Activated CD8-positive, alpha-beta T cell treated with anti-CD3 and anti-CD28 coated beads for 36 hours (primary cell): ENCODE results near the gene MTCL1. TPM values are rescaled to one million over a fixed set of nuclear protein-coding genes. Genes with fewer than 3 reads are reported as not detected.

Source experiments
- ATAC-seq: fragments of 200-7000 bp; cut with Tn5 transposase; one replicate; pipeline ENCODE4 v1.10.0; 2021; ENCODE audit warnings: mild to moderate bottlenecking, moderate library complexity
- CTCF ChIA-PET: fragments of 350-600 bp; sonication (Branson Sonifier 250); formaldehyde crosslinking; loops from one replicate; lab custom pipeline; 2021; ENCODE audit warnings: antibody characterized with exemption; lab: Charles Lee
- POLR2A ChIA-PET: fragments of 350-600 bp; sonication (Branson Sonifier 250); formaldehyde crosslinking; loops from one replicate; lab custom pipeline; 2021; ENCODE audit warnings: antibody characterized with exemption; lab: Charles Lee
- DNase-seq: peaks from one replicate; pipeline ENCODE4 v3.0.0-alpha.2; 2020
- H3K27ac Mint-ChIP-seq: one replicate; pipeline ENCODE4 v1.8.0; 2021; ENCODE audit warnings: mild to moderate bottlenecking, mixed read lengths
- H3K27me3 Mint-ChIP-seq: one replicate; pipeline ENCODE4 v1.8.0; 2021; ENCODE audit warnings: mixed read lengths
- H3K36me3 Mint-ChIP-seq: one replicate; pipeline ENCODE4 v1.8.0; 2021; ENCODE audit warnings: low read depth, mixed read lengths
- H3K4me1 Mint-ChIP-seq: one replicate; pipeline ENCODE4 v1.8.0; 2021; ENCODE audit warnings: low read depth, mixed read lengths
- H3K4me3 Mint-ChIP-seq: one replicate; pipeline ENCODE4 v1.8.0; 2021; ENCODE audit warnings: mild to moderate bottlenecking, moderate library complexity, mixed read lengths
- H3K9me3 Mint-ChIP-seq: one replicate; pipeline ENCODE4 v1.8.0; 2021; ENCODE audit warnings: mixed read lengths
- CTCF ChIP-seq: fragments of 200-600 bp; IDR thresholded peaks from one replicate; pipeline ENCODE4 v1.8.0; 2022; ENCODE audit warnings: antibody characterized with exemption, mild to moderate bottlenecking
- intact Hi-C: fragments of 100-400 bp; cut with micrococcal nuclease; formaldehyde crosslinking; loops from one replicate; pipeline ENCODE4 v1.10.0; 2022
- total RNA-seq, 2 experiments: library from RNA; stranded (reverse); gene quantifications; one replicate each; pipeline ENCODE4 v1.2.3, GENCODE V29; 2021

MTCL1 gene
- total RNA-seq, 2 experiments from 2014 or later, result 0.25 to 0.52 TPM

- POLR2A ChIA-PET, result interaction anchor here (0.7 kb wide), 1 partner anchor 264 kb away, joined by 3 read pairs; no protein-coding TSS in a partner anchor
- DNase-seq, result no peak
- Mint-ChIP-seq H3K4me3 (no peak overlapping the region), H3K27me3 (peaks cover 1% of the 10 kb centered on the region), H3K9me3 (no peaks in the 10 kb centered on the region), H3K4me1 (peaks cover 24% of the 10 kb centered on the region), H3K27ac (no peak overlapping the region), H3K36me3 (no peaks in the 10 kb centered on the region)
- TF ChIP-seq CTCF, result no peak
- intact Hi-C loops, result no loop called here
- no peak for ATAC-seq
- CTCF ChIA-PET, result no interaction called here
Observed at GRCh38 chr18:8752329-8752728, 47.0 kb downstream of the MTCL1 start.

DNA sequence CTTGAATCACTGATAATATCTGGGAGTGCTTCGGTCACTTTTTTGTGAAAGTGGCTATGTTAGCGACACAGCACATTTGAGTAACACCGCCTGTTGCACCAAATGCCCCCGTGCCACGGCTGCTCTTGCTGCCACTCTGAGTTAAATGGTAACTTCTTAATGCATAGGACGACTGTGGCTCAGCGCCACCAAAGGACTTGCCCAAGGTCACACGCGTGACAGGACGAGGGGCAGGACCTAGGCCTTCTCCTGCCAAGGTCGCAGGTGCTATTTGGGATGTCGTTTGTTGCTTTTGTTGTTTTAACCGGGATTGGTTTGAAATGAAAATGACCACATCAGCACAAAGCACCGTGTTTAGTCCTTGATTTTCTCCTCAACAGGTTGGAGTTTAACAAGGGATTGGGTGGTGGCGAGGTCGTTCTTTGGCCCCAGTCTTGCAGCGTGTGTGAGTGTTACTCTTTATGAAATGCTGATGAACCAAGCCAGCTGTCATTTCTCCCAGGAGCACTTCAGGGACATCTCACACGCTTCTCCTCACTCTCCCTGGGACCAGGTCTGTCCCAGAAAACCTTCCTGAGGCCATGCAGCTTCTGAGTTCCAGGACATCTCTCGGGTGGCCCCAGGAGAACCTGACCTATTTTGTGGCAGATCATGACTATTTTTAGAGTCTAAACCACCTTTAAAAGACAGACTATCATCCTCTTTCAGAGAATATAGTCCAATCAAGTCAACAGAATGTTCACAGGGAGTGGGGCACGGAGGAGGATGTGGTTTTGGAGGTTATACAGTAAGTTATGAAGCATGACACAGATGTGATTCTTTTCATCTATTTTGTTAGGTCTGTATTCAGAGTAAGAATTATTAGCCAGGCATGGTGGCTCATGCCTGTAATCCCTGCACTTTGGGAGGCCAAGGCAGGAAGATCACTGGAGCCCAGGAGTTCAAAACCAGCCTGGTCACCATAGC lies 49.9 kb downstream of the MTCL1 start:
- ChIA-PET CTCF (no interaction called here), POLR2A (interaction anchor here (0.6 kb wide), 1 partner anchor 747 kb away, joined by 4 read pairs; no protein-coding TSS in a partner anchor)
- ATAC-seq (peak; percentile 86), DNase-seq (peak; percentile 79)
- no peak overlapping the region for H3K27ac Mint-ChIP-seq
- TF ChIP-seq CTCF, result no peak
- no peak overlapping the region for H3K4me3 Mint-ChIP-seq
- peaks cover 1% of the 10 kb centered on the region for H3K27me3 Mint-ChIP-seq
- no peaks in the 10 kb centered on the region for H3K9me3 Mint-ChIP-seq
- no peaks in the 10 kb centered on the region for H3K36me3 Mint-ChIP-seq
- H3K4me1 Mint-ChIP-seq, result peaks cover 24% of the 10 kb centered on the region
- intact Hi-C loops, result no loop called here

DNA sequence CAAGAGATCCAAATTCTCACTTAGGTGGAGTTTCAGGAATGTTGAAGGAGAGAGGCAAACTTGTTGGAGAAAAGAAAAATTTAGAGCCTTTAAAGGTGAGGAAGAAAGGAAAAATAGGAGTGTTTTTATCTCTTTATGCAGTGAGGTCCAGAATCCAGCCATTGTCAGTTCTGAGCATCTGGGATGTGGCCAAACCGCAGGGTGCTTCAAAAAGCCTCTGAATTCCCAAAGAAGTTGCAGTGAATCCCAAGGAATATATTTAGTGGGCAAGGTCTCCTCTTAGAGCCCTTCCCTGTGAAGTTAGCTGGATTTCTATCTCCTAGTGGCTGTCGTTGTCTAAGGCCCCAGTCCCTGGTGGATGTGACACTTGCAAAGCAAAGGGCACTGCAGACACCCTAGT lies 51.2 kb downstream of the MTCL1 start:
- no peak for DNase-seq
- H3K27ac Mint-ChIP-seq, result no peak overlapping the region
- intact Hi-C loops, result no loop called here
- no peaks in the 10 kb centered on the region for H3K36me3 Mint-ChIP-seq
- no peak for ATAC-seq
- peaks cover 3% of the 10 kb centered on the region for H3K27me3 Mint-ChIP-seq
- CTCF ChIA-PET, result no interaction called here
- peaks cover 24% of the 10 kb centered on the region for H3K4me1 Mint-ChIP-seq
- H3K4me3 Mint-ChIP-seq, result no peak overlapping the region
- TF ChIP-seq CTCF, result no peak
- POLR2A ChIA-PET, result no interaction called here
- peaks cover 4% of the 10 kb centered on the region for H3K9me3 Mint-ChIP-seq

GRCh38 chr18:8757396-8757997 lies 52.1 kb downstream of the MTCL1 start:
- intact Hi-C loops, result no loop called here
- Mint-ChIP-seq H3K27ac (no peak overlapping the region), H3K4me3 (no peak overlapping the region), H3K9me3 (peaks cover 4% of the 10 kb centered on the region), H3K4me1 (peaks cover 24% of the 10 kb centered on the region), H3K36me3 (no peaks in the 10 kb centered on the region), H3K27me3 (peaks cover 3% of the 10 kb centered on the region)
- ChIA-PET POLR2A (no interaction called here), CTCF (no interaction called here)
- no peak for ATAC-seq
- DNase-seq, result no peak
- TF ChIP-seq CTCF, result no peak

GRCh38 chr18:8758466-8758865 lies 53.1 kb downstream of the MTCL1 start:
- ATAC-seq, result no peak
- Mint-ChIP-seq H3K36me3 (no peaks in the 10 kb centered on the region), H3K4me3 (no peak overlapping the region), H3K27me3 (peaks cover 3% of the 10 kb centered on the region), H3K27ac (no peak overlapping the region), H3K4me1 (peaks cover 24% of the 10 kb centered on the region), H3K9me3 (peaks cover 4% of the 10 kb centered on the region)
- TF ChIP-seq CTCF, result no peak
- DNase-seq, result no peak
- intact Hi-C loops, result no loop called here
- ChIA-PET CTCF (no interaction called here), POLR2A (no interaction called here)
